GM11168 (cell line): ENCODE results near the gene RPN1.

ENCODE experiments used
- in situ Hi-C: fragments of 300-500 bp; cut with MboI; formaldehyde crosslinking; loops from one replicate; pipeline ENCODE4 v1.12.0; 2022; ENCODE audit warnings: low sequenced_read_pairs; ENCODE audit not compliant: unreplicated experiment

The RPN1 gene

GRCh38 chr3:128585974-128586373 lies 64.6 kb downstream of the RPN1 start:
- in situ Hi-C loops, result no loop called here

DNA sequence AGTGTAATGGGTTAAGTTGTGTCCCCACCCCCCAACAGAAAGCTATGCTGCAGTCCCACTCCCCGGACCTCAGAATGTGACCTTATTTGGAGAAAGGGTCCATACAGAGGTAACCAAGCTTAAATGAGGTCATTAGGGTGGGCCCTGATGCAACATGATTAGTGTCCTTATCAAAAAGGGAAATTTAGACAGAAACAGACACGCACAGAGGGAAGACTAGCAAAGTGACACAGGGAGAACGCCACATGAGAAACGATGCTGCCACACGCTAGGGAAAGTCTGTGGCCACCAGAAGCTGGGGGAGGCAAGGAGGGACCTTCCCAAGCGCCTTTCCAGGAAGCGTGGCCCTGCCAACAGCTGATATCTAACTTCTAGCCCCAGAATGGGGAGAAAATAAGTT lies 65.4 kb downstream of the RPN1 start:
- in situ Hi-C loops, result no loop called here

GRCh38 chr3:128584412-128585020 lies 66.1 kb downstream of the RPN1 start:
- in situ Hi-C loops, result no loop called here

DNA sequence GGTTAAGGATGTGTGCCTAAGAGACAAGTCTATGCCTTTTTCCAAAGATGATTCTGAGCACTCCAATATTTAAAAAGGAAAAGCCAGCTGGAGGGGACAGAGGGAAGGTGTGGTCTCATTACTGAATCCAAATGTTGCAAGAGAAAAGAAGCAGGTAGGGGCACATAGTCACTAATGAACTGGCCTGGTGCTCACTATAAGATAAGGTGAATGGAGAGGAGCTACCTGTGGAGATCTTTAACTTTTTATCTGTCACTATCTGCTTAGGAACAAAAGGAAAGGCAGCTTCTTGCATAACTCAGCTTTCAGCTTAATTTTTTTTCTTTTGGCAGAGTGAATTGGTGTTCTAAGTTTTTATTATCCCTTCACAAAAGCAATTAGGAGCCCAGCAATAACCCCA lies 69.1 kb downstream of the RPN1 start:
- in situ Hi-C loops, result no loop called here

DNA sequence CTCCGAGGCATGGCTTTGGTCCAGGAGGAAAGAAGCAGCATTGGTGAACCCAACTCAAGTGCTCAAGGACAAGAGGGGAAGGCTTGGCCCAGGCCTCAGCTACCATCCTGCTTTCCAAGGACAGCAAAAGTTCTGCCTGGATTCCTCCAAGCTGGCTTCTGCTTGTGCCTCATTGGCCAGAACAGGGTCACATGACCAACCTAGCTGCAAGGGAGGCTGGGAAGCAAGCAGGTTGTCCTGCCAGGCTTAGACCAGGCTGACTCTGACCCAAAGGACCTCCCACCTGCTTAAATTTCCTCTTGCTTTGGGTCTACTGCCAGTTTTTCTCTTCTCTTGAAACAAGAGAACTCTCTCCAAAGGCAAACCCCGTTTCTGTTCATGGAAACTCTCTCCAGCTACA lies 70.7 kb downstream of the RPN1 start:
- in situ Hi-C loops, result no loop called here

DNA sequence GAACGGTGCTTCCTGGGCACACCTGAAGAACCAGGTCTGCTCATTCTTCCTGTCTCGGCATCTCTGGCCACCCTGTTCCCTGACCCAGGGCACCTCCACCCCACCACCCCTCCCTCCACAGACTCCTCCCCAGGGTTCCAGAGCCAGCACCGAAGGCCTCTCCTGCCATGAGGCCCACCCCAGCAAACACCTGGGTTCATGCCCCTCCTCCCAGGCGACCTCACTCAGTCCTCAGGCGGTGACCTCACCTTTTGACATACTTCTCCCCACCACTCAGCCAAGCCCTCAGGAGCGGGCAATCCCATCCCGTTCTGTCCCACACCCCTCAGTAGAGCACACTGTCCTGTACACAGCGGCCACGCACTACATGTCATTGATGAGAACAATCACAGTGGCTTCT lies 72.3 kb downstream of the RPN1 start:
- in situ Hi-C loops, result no loop called here

DNA sequence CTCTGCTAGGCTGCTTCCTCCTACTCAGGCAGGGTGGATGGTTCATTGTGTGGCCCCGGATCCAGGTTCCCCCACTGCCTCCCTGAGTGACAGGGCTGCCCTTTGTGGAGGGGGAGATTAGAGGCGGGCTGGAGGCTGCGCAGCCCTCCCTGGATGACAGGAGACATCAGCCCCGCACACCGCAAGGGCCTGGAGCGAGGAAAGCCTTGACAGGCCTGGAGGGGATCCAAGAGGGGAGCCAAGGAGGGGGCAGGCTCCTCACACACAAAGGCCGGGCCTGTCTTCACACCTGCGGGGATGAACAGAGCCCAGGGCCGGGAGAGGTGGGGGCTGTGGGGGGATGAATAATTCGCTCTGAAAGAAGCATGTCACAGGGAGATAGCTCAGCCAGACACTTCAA lies 72.9 kb downstream of the RPN1 start:
- in situ Hi-C loops, result no loop called here

GRCh38 chr3:128576290-128576689 lies 74.3 kb downstream of the RPN1 start:
- in situ Hi-C loops, result no loop called here

- in situ Hi-C loops, result no loop called here
These were observed 74.8 kb downstream of the RPN1 start for GRCh38 chr3:128575777-128576176.

GRCh38 chr3:128573707-128574162 lies 76.9 kb downstream of the RPN1 start:
- in situ Hi-C loops, result no loop called here

GRCh38 chr3:128573160-128573559 lies 77.5 kb downstream of the RPN1 start:
- in situ Hi-C loops, result no loop called here

- in situ Hi-C loops, result no loop called here
These were observed 77.9 kb downstream of the RPN1 start for GRCh38 chr3:128572644-128573105.

GRCh38 chr3:128572013-128572412 lies 78.6 kb downstream of the RPN1 start:
- in situ Hi-C loops, result no loop called here
